A673 (cell line): ENCODE measurements around the gene NAXE.

Experiments
- EZH2 ChIP-seq: fragments of 200-600 bp; sonication (generic); IDR thresholded peaks from 2 replicates; pipeline ENCODE4 v1.6.1; 2017; ENCODE audit warnings: borderline replicate concordance, low read depth, mild to moderate bottlenecking, mixed read lengths, antibody characterized with exemption, low read length; ENCODE audit not compliant: poor library complexity, severe bottlenecking
- TF ChIP-seq, protein P1 (sequence below): fragments of 300-800, 200-600 bp; sonication (generic); conservative IDR thresholded peaks from 2 replicates; pipeline ENCODE4 v1.5.1; 2017; ENCODE audit warnings: low read depth, mild to moderate bottlenecking, antibody characterized with exemption, low read length, moderate library complexity, mixed read lengths

DNA sequence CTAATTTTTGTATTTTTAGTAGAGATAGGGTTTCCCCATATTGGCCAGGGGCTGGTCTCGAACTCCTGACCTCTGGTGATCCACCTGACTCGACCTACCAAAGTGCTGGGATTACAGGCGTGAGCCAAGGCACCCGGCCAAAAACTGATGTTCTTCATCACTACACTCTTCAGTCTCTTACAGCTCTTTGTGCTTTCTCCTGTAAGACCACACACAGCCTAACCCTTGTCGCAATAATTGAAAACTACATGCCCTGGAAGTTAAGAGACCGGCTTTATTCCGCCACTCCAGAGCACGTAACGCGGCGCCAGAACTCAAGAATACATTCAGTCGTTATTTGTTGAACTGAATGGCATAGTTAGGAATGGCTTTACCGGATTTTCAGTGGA, 9.2 kb downstream of the NAXE start:
- TF ChIP-seq, protein P1, sequence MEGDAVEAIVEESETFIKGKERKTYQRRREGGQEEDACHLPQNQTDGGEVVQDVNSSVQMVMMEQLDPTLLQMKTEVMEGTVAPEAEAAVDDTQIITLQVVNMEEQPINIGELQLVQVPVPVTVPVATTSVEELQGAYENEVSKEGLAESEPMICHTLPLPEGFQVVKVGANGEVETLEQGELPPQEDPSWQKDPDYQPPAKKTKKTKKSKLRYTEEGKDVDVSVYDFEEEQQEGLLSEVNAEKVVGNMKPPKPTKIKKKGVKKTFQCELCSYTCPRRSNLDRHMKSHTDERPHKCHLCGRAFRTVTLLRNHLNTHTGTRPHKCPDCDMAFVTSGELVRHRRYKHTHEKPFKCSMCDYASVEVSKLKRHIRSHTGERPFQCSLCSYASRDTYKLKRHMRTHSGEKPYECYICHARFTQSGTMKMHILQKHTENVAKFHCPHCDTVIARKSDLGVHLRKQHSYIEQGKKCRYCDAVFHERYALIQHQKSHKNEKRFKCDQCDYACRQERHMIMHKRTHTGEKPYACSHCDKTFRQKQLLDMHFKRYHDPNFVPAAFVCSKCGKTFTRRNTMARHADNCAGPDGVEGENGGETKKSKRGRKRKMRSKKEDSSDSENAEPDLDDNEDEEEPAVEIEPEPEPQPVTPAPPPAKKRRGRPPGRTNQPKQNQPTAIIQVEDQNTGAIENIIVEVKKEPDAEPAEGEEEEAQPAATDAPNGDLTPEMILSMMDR, result no peak
- no peak for TF ChIP-seq EZH2
